ENCODE measurements around the gene P2RY6. TPM values are rescaled to one million over a fixed set of nuclear protein-coding genes. Genes with fewer than 3 reads are reported as not detected.

Gene P2RY6
- total RNA-seq, 4 donors from 2014 or later: 0.78 to 2.8 (median 1.1) TPM; not detected in 1

GRCh38 chr11:73314117-73314961, 42.2 kb downstream of the P2RY6 start:
- Histone ChIP-seq H3K9me3 (no peaks in the 10 kb centered on the region), H3K27ac (peak overlapping the region; percentile 51 to 83 (median 70)), H3K27me3 (no peaks in the 10 kb centered on the region), H3K4me3 (peak overlapping the region; percentile 3 to 65 (median 25)), H3K36me3 (no peaks in the 10 kb centered on the region), H3K4me1 (peaks cover 8 to 31% of the 10 kb centered on the region in 2 donors)
- DNase-seq (no peak), ATAC-seq (peak in 1 of 2 donors; percentile 30)
- TF ChIP-seq POLR2A (IDR thresholded peaks at IDR 0.05): no peak
- no peak for TF ChIP-seq CTCF (IDR thresholded peaks at IDR 0.05 in 4 of 5, conservative IDR thresholded peaks at IDR 0.05 in 1 of 5)
- intact Hi-C loops (cut with DNase I; ENCODE audit: low total_unique reads): no loop called here
- in situ Hi-C loops (cut with MboI; ENCODE audit: low sequenced_read_pairs in 4 of 4): no loop called here

- Histone ChIP-seq H3K9me3 (no peaks in the 10 kb centered on the region), H3K4me1 (peaks cover 8 to 31% of the 10 kb centered on the region in 2 donors), H3K36me3 (no peaks in the 10 kb centered on the region), H3K27me3 (no peaks in the 10 kb centered on the region), H3K27ac (peak overlapping the region; percentile 37 to 81 (median 46)), H3K4me3 (peak overlapping the region in 1 of 4 donors; percentile 65)
- intact Hi-C loops (cut with DNase I; ENCODE audit: low total_unique reads) (no loop called here), in situ Hi-C loops (cut with MboI; ENCODE audit: low sequenced_read_pairs in 4 of 4) (no loop called here)
- DNase-seq (no peak), ATAC-seq (no peak)
- no peak for TF ChIP-seq POLR2A (IDR thresholded peaks at IDR 0.05)
- no peak for TF ChIP-seq CTCF (IDR thresholded peaks at IDR 0.05 in 4 of 5, conservative IDR thresholded peaks at IDR 0.05 in 1 of 5)
Observed at GRCh38 chr11:73315293-73316020, 43.3 kb downstream of the P2RY6 start.

DNA sequence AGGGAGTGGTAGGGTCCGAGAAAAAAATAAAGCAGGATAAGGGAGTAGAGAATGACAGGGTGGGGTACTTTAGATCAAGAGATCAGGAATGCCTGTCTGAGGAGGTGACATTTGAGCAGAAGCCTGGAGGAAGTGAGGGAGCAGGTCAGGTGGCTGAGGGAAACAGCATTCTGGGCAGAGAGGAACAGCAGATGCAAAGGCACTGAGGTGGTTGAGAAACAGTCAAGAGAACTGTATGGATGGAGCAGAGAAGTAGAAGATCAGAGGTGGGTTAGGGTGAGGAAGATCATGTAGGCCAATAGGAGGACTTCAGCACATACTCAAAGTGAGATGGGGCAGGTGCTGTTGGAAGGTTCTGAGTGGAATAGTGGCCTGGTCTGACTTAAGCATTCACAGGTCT, 44.3 kb downstream of the P2RY6 start:
- H3K27ac ChIP-seq: peak overlapping the region in 1 of 4 donors; percentile 81
- peaks cover 8 to 40% of the 10 kb centered on the region in 2 donors for H3K4me1 ChIP-seq
- no peak overlapping the region for H3K4me3 ChIP-seq
- ATAC-seq: no peak
- no peaks in the 10 kb centered on the region for H3K9me3 ChIP-seq
- in situ Hi-C loops (cut with MboI; ENCODE audit: low sequenced_read_pairs in 4 of 4): no loop called here
- TF ChIP-seq POLR2A (IDR thresholded peaks at IDR 0.05) (no peak), CTCF (IDR thresholded peaks at IDR 0.05 in 4 of 5, conservative IDR thresholded peaks at IDR 0.05 in 1 of 5) (no peak)
- H3K27me3 ChIP-seq: no peaks in the 10 kb centered on the region
- H3K36me3 ChIP-seq: no peaks in the 10 kb centered on the region
- no peak for DNase-seq
- intact Hi-C loops (cut with DNase I; ENCODE audit: low total_unique reads): no loop called here

GRCh38 chr11:73317373-73317772, 45.2 kb downstream of the P2RY6 start:
- in situ Hi-C loops (cut with MboI; ENCODE audit: low sequenced_read_pairs in 4 of 4): no loop called here
- intact Hi-C loops (cut with DNase I; ENCODE audit: low total_unique reads): no loop called here
- Histone ChIP-seq H3K9me3 (no peaks in the 10 kb centered on the region), H3K4me1 (peaks cover 9 to 40% of the 10 kb centered on the region in 2 donors), H3K27ac (peak overlapping the region; percentile 0 to 81 (median 37)), H3K27me3 (no peaks in the 10 kb centered on the region), H3K4me3 (no peak overlapping the region), H3K36me3 (no peaks in the 10 kb centered on the region)
- ATAC-seq (no peak), DNase-seq (no peak)
- TF ChIP-seq CTCF (IDR thresholded peaks at IDR 0.05 in 4 of 5, conservative IDR thresholded peaks at IDR 0.05 in 1 of 5): no peak
